Inflammatory macrophage (primary cell): ENCODE data around the gene PGBD2.
"Not testable (repeated sequence)": the region's sequence is repeated elsewhere in the genome, so short reads cannot be mapped to it uniquely, and the experiment has no call there.

ENCODE experiments used
- DNase-seq, 2 donors: peaks; one replicate each; pipeline ENCODE4 v3.0.0-alpha.2; 2020 to 2022
- total RNA-seq, 18 experiments: gene quantifications; one replicate each; lab custom pipeline; 2026; ENCODE audit warnings: mixed read lengths in 6 of 18, inconsistent platforms in 2 of 18; lab: John Stamatoyannopoulos, UW

Gene PGBD2
- 1.1 to 10.8 (median 5.8) reads per million in 18 experiments for total RNA-seq

- DNase-seq: peak; percentile 94 to 95
Measured at GRCh38 chr1:248906009-248906752, at the start of gene PGBD2. Gene PGBD2 (plus strand): TSS chr1:248906235. CDS start chr1:248913863, 7,628 bp downstream.

- DNase-seq: no peak
Measured at GRCh38 chr1:248857201-248857600, 48.8 kb upstream of the PGBD2 start.

- DNase-seq: no peak
Measured at GRCh38 chr1:248857749-248858095, 48.3 kb upstream of the PGBD2 start.

GRCh38 chr1:248858096-248858890 is 47.7 kb upstream of the PGBD2 start:
- peak; percentile 61 to 73 for DNase-seq

- peak; percentile 98 for DNase-seq
Measured at GRCh38 chr1:248858891-248859889, 46.8 kb upstream of the PGBD2 start, which contains the start of gene ZNF692. Gene ZNF692 (minus strand): TSS chr1:248859085. CDS start chr1:248858309, 776 bp downstream.

- DNase-seq: peak; percentile 33 to 49
Measured at GRCh38 chr1:248860007-248860406, 46.0 kb upstream of the PGBD2 start.

GRCh38 chr1:248861616-248862015 is 44.4 kb upstream of the PGBD2 start:
- DNase-seq: no peak

GRCh38 chr1:248862695-248862997 is 43.4 kb upstream of the PGBD2 start:
- no peak for DNase-seq

- peak; percentile 51 to 74 for DNase-seq
Measured at GRCh38 chr1:248862998-248863881, 42.8 kb upstream of the PGBD2 start.

- DNase-seq: no peak
Measured at GRCh38 chr1:248871837-248872401, 34.1 kb upstream of the PGBD2 start.

GRCh38 chr1:248872752-248873408 is 33.2 kb upstream of the PGBD2 start:
- peak; percentile 42 to 53 for DNase-seq

- peak; percentile 96 to 97 for DNase-seq
Measured at GRCh38 chr1:248873409-248873992, 32.5 kb upstream of the PGBD2 start.

- DNase-seq: peak; percentile 80 to 90
Measured at GRCh38 chr1:248873993-248874533, 32.0 kb upstream of the PGBD2 start.

GRCh38 chr1:248881261-248881660 is 24.8 kb upstream of the PGBD2 start:
- no peak for DNase-seq

GRCh38 chr1:248882427-248882826 is 23.6 kb upstream of the PGBD2 start:
- DNase-seq: not testable (repeated sequence)

GRCh38 chr1:248884632-248885295 is 21.3 kb upstream of the PGBD2 start:
- DNase-seq: no peak

- DNase-seq: no peak
Measured at GRCh38 chr1:248885646-248886045, 20.4 kb upstream of the PGBD2 start.

GRCh38 chr1:248886237-248886895 is 19.7 kb upstream of the PGBD2 start:
- no peak for DNase-seq

GRCh38 chr1:248889914-248890243 is 16.2 kb upstream of the PGBD2 start:
- DNase-seq: not testable (repeated sequence)
